EH (cell line): ENCODE data around the gene OSR1.

Source experiments
- DNase-seq: peaks from one replicate; pipeline ENCODE4 v3.0.0-alpha.2; 2015; ENCODE audit warnings: low read depth

OSR1 gene

DNA sequence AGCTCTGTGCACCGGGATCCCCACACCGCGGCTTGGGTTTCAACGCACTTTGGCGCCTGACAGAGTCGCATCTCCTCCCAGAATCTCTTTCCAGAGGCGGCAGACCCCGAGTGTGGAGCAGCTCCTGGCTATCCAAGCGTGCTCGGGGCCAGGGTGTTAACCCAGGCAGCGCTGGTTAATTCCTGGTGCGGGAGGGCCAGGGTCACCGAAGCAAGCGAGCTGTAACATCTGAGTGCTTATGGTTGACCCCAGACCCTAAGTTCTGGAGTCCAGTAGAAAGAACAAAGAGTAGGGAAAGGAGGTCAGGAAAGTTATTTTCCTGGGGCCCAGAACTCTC is 566 bp upstream of the OSR1 start:
- DNase-seq, result no peak

DNA sequence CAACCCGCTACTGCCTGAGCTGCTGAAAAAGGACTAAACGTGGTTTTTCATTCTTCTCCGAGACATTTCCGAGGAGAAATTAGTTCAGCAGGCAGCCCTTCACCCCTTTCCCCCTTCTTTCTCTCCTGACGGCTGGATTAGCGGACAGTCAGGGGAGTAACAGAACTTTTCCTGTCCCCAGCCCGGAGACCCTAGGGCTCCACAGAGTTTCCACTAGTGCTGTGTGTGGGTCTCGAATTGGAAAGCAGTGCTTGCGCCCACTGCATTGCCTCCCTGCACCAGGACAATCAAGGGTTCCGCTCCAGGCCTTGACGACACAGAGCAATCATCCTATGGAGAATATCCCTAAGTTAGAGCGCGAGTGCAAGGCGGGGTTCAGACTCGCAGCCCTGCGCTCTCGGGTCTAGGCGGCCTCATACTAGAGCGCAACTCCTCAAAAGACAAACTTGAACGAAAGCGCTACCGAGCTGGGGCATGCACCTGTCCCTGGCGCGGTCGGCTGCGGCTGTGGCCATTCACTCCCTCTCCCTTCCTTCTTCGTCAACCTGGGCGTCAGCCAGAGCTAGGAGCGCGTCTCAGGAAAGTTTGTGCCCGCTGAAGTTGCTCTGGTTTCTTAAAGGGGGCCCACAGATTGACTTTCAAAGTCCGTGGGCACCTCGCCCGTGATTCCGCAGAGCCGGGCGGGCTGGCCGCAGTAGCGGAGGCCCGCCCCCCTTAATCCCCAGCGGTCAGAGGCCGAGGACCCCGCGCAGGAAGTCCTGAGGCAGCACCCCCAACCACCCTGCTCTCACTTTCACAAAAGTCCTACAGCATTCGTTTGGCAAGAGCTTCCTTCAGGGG is 801 bp downstream of the OSR1 start:
- DNase-seq, result peak; percentile 54

DNA sequence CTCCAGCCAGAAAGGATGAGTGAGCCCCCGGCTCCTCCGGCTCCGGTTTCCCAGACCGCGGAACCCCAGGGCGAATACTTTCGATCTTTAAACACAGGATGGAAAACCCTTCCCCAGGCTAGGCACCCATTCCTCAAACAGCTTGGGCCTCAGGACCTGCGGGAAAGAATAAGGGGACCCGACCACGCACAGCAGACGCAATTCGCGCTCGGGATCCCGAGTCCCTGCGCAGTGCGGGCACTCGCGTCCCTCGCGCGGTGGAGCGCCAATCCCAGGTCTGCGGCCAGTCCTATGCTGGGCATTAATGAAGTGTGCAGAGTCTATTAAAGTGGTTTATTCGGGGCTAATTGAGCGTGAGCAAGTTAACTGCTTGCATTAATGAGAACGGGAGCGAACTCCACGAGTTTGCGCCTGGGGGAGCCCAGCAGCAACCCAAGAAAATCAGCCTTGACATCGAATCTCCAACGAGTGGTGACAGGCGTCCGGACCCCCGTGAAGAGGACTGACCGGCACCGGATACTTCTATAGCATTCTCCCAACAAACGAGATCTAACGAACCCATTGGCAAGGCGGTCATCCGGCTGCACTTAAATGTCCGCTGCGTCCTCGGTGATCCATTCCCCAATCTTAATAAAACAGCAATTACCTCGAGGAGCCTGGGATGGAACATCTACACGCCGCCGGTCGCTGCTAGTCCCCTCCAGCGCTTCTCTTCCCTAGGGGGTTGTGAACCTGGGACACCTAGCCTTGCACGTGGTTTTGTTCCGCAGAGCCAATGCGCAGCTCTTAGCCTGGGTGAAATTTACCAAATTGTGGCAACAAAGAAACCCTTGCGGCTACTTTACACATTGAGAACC is 1.6 kb downstream of the OSR1 start:
- peak; percentile 30 for DNase-seq

DNA sequence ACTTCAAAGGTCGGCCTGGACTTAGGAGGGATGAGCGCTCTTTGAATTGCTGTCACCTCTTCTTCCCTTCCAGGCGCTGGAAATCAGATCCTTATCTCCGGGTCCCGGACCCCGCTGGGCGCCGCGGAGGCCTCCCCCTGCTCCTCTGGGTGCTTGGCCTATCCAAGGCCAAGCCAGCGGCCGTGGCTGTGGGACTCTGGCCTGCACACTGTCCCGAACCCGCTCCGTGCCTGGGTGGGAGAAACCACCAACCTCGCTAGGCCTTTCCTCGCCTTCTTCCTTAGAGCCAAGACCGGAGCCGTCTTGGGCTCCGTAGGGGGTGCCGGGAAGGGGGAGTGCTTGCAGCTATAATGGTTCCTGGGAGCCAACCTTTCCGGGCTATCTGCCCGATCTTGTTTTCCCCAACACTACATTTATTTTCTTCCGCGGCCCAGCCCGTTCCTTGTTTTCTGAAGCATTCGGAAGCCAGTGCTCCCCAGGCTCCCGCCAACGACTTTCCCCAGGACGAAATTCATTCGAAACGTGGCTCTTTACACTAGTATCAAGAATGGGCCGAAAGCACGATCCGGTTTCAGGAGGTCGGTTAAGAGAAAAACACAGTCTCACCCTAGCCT is 2.4 kb downstream of the OSR1 start:
- peak; percentile 30 for DNase-seq

DNA sequence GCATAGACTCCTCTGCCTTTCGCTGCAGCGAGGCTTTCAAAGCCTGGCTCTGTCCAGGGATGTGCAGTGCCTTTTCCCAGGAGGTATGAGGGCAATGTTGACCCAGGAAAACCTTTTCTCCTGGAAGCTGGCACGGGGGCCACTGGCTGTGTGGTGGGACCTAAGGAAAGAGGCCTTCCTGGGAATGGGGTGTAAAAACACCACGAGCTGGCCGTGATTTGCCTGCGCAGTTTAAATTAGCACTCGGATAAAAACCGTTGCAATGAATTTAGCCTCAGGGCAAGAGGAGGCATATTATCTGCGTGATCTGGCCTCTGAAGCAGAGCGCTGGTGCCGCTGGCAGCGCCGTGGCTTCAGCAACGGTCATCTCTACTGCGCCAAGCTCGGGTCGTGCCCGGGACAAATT is 3.0 kb downstream of the OSR1 start:
- peak; percentile 63 for DNase-seq

DNA sequence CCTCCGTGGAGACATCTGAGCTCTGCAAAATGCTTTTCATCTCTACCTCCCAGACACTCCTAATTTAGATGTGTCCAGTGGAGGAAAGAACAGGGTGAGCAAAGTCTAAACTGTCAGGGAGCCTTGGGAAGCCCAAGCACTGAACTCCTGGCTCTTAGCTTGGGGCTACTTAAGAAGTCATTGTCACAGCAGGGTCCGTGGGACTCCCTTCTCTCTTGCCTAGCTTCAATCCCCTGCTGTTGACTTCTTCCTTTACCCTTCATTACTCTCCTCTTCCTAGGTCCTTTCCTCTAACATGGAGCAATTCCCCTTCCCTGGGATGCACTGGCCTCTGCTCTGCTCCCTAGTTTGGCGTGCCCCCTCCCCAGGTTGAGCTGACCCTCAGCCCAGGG is 3.4 kb downstream of the OSR1 start:
- DNase-seq, result no peak

DNA sequence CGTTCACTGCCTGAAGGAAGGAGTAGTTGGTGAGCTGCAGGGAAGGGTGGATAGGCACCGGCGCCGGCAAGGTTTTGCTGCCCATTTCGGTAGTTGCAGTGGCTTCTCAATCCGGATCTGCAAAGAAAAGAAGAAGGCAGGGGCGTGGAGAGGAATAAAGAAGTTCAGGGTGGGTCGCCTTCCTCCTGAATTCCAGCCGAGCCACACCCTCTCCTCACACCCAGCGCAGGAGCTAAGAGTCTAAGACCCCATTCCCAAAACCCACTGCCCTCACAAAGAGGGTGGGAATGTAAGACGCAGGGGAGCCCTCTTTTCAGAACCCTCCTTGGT is 4.7 kb downstream of the OSR1 start:
- no peak for DNase-seq

DNA sequence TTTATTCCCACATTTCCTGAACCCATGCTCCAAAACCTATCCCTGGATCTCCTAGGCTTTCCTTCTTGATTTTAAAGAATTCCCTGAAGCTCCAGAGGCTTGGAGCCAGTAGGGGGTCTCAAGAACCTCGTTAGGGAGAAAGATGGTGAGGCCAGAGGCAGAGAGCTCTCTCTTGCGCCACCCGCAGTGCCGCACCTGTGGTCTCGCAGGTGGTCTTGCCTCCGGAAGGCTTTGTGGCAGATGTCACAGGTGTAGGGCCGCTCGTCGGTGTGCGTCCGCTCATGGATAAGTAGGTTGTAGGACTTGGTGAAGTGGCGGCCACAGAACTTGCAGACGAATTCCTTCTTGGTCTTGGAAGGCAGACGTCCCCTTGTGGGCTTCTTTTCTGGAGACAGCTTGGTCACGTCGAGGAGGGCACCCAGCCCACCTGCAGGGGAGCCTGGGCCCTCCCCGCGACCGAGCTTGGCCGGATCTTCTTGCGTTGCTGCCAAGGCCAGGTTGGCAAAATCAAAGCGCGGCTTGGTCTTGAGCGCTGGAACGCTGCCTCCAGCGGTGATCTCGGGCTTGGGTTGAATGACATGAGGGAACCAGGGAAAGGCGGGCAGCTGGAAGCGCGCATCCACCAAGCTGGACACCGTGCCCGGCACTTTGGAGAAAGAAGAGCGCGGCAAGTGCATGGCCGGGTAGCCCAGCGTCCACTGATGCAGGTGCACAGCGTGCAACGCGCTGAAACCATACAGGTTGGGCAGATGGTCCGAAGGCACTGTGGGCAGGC is 5.3 kb downstream of the OSR1 start:
- no peak for DNase-seq

DNA sequence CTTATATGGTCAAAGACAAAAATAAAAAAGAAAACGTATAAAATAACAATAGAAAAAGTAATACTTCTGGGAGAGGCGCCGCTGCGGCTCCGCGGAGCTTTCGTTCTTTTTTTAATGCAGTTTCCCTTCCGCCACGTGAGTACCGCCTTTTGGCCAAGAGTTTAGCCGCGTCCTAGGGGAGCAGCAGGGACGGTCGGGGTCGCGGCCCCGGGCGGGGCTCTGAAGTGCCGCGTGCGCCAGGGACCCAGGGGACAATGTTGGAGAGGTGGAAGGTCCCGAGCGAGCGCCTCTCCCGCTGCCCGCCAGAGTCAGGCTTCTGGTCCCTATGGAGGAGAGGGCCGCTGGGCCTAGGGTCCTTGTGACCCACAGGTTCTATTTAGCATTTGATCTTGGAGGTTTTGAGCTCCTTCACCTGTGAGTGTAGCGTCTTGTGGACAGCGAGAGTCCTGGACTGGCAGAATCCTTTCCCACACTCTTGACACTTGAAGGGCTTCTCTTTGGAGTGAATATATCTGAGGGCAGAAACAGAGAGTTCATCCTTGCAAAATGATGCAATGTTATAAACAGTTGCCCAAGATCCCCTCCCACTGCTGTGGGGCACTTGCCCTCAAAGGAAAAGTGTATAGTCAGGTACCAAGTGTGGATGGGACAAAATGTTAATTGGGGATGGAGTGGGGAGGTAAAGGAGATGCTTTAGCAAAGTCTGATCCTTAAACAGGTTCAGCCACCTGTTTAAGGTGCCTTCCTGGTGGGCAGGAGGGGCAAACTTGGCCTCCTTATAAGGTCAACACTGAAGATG is 6.3 kb downstream of the OSR1 start:
- DNase-seq, result no peak

DNA sequence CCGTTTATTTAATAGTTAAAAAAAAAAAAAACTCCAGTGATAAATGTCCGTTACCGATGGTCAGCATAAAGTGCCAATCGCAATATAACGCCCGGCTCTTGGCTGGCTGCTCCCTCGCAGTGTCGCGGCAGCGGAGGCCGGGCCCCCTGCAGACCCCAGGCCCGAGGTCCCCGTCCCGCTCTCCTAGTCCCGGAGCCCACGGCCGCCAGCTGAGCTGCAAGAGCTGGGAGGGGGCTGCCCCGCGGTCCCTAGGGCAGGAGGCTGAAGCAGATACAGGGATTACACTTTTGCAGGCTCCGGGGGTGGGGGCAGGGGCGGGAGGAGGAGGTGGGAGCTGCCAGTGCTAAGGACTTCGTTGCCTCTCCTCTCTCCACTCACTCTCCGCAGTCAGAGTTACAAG is 6.9 kb downstream of the OSR1 start:
- no peak for DNase-seq

DNA sequence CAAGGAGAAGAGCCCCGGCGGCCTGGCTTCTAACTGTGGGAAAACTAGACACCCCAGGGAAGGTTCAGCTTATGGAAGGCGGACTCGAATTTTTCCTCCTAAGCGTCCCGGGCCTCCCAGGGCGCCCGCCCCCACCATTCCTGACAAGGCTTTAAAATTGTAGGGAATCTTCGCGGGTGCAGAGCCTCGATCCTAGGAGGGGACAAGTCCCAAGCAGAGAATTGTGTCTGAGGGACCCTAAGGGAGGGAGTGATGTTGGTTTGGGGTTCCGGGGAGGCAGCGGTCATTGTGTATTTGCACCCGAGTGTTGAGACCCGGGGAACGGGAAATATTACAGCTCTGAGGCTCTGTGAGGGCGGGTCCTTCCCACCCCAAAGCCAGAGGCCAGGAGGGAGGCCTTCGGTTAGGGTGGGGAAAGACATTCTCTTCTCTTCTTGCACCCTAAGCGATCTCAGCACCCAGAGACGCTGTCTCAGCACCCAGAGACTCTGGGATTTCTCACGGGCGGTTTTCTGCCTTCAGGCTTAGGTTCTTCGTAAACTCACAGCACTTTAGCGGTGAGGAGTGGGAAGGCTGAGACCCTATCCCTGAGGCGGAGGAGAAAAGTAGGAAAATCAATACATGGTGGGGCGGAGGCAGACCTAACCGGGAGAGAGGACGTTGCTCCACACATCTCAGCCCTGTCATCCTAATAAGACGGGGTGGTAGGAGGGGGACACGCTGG is 7.6 kb downstream of the OSR1 start:
- DNase-seq, result no peak

DNA sequence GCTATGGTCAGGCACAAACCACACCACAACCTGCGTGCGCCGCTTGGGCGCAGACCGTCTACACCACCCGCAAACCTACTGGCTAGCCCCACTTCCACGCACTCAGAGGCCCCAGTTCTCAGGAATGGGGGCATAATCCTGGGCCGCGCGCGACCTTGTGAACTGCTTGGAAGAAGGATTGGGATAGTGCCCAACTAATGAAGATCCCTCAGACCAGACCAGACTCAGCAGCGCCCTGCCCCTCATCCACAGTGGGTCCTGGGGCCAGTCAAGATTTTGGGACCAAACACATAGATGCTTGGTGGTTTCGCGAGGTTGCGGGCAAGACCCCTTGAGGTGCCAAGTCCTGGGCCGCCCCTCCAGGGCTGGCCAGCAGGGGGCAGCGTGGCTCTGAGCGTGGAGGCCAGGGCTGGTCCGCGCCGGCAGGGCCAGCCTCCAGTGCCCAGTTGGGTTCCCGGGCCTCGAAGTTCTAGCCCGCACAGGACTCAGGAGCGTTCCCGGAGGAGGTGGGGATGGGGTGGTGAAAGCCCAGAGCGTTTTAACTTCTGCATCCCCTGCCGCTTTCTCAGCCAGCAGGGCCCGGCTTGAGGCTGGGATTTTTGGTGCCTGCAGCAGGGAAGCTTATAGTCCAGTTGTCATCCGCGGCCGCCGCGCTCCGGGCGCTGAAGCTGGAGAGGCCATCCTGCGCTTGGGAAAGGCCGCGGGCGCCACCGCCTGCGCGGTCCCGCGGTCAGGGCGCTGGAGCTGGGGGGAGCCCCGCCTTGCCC is 8.3 kb downstream of the OSR1 start:
- no peak for DNase-seq

DNA sequence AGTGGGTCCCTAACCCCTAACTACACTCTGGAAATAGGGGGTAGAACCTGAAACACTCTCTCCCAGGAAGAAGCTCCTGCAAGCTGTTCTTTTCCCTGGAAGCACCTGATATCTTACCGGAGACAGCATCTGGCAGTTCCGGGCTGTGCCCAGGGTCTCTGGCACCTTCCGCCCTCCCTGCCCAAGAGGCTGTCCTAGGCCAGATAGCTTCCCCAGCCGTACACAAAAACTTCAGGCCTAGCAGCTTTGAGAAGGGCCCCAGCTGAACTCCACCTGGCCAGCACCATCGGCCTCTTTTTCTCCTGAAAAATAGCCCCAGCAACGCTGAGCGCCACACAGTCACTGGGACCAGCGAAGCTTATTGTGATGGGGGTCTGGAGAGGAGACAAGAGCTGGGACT is 9.7 kb downstream of the OSR1 start:
- DNase-seq, result no peak

DNA sequence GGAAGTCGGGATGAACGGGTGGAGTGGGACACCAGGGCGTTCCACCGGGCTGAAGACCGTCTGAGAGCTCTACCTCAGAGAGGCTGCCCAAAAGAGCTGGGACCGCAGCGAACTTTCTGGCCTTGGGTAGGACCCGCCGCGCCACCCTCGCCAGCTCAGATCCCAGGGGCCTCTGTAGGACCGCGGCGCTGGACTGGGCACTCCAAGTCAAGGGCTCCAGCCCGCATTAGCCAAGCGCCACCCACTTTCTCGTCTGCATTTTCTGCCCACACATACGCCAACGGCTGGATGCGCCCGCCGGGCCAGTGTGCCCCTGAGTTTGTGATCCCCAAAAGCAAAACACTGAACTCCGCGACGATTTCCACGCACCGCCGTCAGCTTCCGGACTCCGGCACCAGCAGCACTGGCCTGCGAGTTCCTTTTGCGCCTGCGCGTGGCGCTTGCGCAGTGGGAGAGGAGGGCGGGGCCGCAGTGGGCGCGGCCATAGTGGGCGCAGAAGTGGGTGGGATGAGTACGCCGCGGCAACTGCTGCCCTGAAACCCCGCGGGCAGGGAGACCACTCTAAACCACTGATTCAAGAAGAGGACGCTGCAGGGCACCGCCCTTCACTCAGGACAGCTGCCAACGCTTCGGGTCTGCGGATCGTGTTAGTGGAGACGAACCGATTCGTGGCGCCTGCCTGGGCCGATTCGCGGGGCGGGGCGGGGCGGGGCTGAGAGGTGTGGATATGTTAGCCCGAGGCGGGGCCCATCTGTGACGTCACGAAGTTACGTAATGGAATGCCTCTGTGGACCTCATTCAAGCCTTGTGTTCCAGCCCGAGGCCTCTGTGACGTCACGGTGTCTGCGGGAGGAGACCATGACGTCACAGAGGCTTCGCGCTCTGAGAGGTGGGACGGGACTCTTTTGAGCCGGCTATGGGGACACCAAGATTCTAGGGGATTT is 10.5 kb downstream of the OSR1 start:
- DNase-seq, result peak; percentile 96

DNA sequence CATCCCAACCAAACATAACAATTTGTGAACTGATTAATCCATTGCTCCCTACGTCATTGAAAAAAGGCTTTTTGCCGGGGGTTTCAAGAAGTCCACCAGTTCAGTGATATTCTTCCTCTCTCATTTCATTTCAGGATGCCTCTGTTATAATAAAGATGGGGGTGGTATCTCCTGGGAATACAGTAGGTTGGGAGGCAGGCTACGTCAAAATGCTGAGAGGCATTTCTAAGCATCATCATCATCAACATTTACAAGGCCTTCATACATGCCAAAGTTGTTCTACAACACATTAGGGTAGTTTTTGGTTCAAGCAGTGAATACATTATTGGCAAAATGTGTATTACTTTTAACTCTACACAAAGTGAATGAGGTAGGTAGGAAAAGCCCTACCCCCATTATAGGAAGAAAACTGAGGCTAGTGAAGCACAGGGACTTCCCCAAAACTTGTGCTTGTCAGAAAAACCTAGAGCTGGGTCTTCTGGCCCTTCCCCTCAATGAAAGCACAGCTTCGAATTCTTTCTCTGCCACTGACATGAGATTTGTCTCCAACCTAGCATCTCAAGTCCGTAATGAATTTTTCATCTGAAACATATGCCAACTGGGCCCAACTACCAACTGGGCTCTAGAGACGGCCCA is 11.3 kb downstream of the OSR1 start:
- DNase-seq, result no peak

DNA sequence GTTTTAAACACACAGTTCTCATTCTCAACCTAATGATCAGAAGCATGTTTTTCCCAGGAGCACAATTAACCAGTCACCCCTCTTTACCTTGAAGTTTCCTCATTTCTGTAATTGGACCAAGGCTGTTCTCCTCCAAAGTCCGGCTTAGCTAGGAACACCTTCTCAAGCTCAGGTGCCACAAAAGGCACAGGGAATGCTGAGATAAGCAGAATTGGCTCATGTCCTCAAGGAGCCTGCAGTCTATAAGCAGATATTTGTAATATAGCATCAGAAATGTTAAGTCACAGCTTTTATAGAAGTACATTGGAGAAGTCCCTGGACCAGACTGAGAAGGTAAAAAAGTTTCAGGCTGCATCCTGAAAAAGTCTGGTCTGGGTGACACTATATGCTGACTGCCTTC is 20.7 kb downstream of the OSR1 start:
- no peak for DNase-seq

DNA sequence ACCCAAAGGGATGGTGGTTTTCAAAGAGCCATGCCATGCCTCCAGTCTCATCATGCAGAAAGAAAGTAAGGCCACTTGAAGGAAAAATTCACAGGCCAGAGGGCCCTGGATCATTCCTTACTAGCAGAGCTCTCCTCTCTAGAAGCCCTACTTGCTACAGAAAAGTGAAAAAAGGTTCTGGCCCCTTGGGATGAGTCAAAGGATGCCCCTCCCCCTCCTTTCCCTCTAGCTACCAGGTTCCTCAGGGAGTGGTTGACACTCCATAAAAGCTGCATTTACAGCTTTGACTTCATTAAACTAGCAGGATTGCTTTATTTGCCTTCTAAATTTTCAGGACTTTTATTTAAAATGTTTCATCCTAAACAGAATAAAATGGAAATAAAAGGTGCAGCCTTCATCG is 21.2 kb downstream of the OSR1 start:
- peak; percentile 16 for DNase-seq

DNA sequence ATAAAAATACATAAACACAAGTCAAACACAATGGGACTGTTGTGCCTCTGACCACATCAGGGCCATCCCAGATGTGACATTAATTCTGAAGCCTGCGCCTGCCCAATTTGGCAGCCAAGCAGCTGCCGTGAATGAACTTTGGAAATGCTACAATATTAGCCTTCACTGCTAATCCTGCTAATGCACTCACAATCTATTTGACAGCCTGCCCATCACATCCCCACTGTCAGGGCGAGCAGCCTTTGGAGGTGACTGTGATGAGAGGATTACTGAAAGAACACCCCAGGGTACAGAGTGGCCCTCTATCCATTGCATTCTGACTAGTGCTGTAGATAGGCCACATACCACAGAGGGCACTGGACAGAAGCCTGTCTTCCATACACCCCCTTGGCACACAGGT is 21.6 kb downstream of the OSR1 start:
- no peak for DNase-seq

DNA sequence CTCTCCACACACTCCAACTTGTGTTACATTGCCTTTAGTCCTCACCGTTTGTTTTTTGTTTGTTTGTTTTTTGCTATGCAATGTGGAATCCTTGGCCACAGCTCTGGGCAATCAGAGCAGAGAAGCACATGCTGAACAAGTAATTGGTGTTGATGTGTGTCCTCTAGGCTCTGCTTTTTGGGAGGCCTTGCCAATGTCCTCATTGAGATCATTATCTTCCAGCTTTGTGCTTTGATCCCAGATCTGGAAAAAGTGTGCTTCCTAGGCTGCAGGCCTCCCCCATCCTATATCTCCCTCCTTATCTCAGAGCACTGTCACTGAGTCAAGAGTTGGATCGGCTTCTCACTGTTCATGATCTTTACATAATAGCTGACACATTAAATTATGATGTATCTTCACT is 25.9 kb downstream of the OSR1 start:
- DNase-seq, result no peak
